GM21619 (cell line): ENCODE results near the gene ADTRP.
"Not testable (repeated sequence)": the region's sequence is repeated elsewhere in the genome, so short reads cannot be mapped to it uniquely, and the experiment has no call there.

ENCODE experiments used
- ATAC-seq: cut with Tn5 transposase; IDR thresholded peaks from one replicate; pipeline ENCODE4 v1.9.1; 2021; ENCODE audit not compliant: unreplicated experiment

ADTRP gene

GRCh38 chr6:11804135-11804534 lies 25.5 kb upstream of the ADTRP start:
- ATAC-seq: no peak

- ATAC-seq: no peak
These were observed 25.0 kb upstream of the ADTRP start for GRCh38 chr6:11803591-11803971.

GRCh38 chr6:11802886-11803590 lies 24.4 kb upstream of the ADTRP start:
- ATAC-seq: no peak

GRCh38 chr6:11800531-11800930 lies 21.9 kb upstream of the ADTRP start:
- not testable (repeated sequence) for ATAC-seq

GRCh38 chr6:11798538-11798937 lies 19.9 kb upstream of the ADTRP start:
- no peak for ATAC-seq

GRCh38 chr6:11798096-11798495 lies 19.5 kb upstream of the ADTRP start:
- no peak for ATAC-seq

- no peak for ATAC-seq
These were observed 18.2 kb upstream of the ADTRP start for GRCh38 chr6:11796829-11797228.

- no peak for ATAC-seq
These were observed 16.8 kb upstream of the ADTRP start for GRCh38 chr6:11795403-11795802.

- ATAC-seq: no peak
These were observed 14.7 kb upstream of the ADTRP start for GRCh38 chr6:11793277-11793676.

GRCh38 chr6:11791354-11792107 lies 12.9 kb upstream of the ADTRP start:
- ATAC-seq: no peak

- no peak for ATAC-seq
These were observed 11.1 kb upstream of the ADTRP start for GRCh38 chr6:11789744-11790143.

GRCh38 chr6:11788043-11788442 lies 9.4 kb upstream of the ADTRP start:
- no peak for ATAC-seq

- ATAC-seq: peak; percentile 96
These were observed 7.4 kb upstream of the ADTRP start for GRCh38 chr6:11785774-11786579.

- peak; percentile 55 for ATAC-seq
These were observed 6.8 kb upstream of the ADTRP start for GRCh38 chr6:11785415-11785773.

GRCh38 chr6:11784341-11784740 lies 5.7 kb upstream of the ADTRP start:
- ATAC-seq: no peak

- ATAC-seq: no peak
These were observed 5.0 kb upstream of the ADTRP start for GRCh38 chr6:11783524-11784064.

GRCh38 chr6:11782524-11782923 lies 3.9 kb upstream of the ADTRP start:
- no peak for ATAC-seq

GRCh38 chr6:11780097-11780428 lies 1.5 kb upstream of the ADTRP start:
- ATAC-seq: no peak

- no peak for ATAC-seq
These were observed 910 bp upstream of the ADTRP start for GRCh38 chr6:11779329-11780096.

GRCh38 chr6:11778036-11778435 lies 567 bp downstream of the ADTRP start:
- ATAC-seq: no peak
